ENCODE results near the gene CD200R1L. TPM values are rescaled to one million over a fixed set of nuclear protein-coding genes. Genes with fewer than 3 reads are reported as not detected.

The CD200R1L gene
- total and polyA plus RNA-seq, 2 of the 4 experiments (the other 2 are of a cell fraction), result not detected

GRCh38 chr3:112802338-112802737 lies 44.3 kb downstream of the CD200R1L start:
- H2AFZ ChIP-seq (replicated peaks; ENCODE audit: low read length, poor library complexity), result no peak overlapping the region
- H4K91ac ChIP-seq (ENCODE audit: insufficient read depth, low read depth, low read length), result no peak overlapping the region
- no peak for ATAC-seq (ENCODE audit: low read depth)
- in situ Hi-C loops (cut with MboI; ENCODE audit: low sequenced_read_pairs), result no loop called here
- DNase-seq, result no peak
- H3K4me2 ChIP-seq (ENCODE audit: low read depth, low read length), result no peak overlapping the region
- H3K27me3 ChIP-seq (ENCODE audit: control insufficient read depth, insufficient read depth, low read length), result no peaks in the 10 kb centered on the region
- H3K18ac ChIP-seq (ENCODE audit: low read depth, low read length), result no peak overlapping the region
- no peak for TF ChIP-seq FOS (IDR thresholded peaks at IDR 0.05; ENCODE audit: low read depth, low read length)
- no peak for TF ChIP-seq MAZ (IDR thresholded peaks at IDR 0.05; ENCODE audit: borderline replicate concordance, low read depth, low read length)
- no peak for TF ChIP-seq CEBPB (IDR thresholded peaks at IDR 0.05; ENCODE audit: low read depth, low read length)
- no peak for TF ChIP-seq RCOR1 (IDR thresholded peaks at IDR 0.05; ENCODE audit: insufficient replicate concordance, low read length)
- no peak for TF ChIP-seq RFX5 (IDR thresholded peaks at IDR 0.05; ENCODE audit: low read depth, low read length)
- no peak for TF ChIP-seq RAD21 (IDR thresholded peaks at IDR 0.05; ENCODE audit: low read length)
- TF ChIP-seq CHD1 (IDR thresholded peaks at IDR 0.05; ENCODE audit: low read depth, low read length), result no peak
- TF ChIP-seq, protein P1, sequence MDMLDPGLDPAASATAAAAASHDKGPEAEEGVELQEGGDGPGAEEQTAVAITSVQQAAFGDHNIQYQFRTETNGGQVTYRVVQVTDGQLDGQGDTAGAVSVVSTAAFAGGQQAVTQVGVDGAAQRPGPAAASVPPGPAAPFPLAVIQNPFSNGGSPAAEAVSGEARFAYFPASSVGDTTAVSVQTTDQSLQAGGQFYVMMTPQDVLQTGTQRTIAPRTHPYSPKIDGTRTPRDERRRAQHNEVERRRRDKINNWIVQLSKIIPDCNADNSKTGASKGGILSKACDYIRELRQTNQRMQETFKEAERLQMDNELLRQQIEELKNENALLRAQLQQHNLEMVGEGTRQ (IDR thresholded peaks at IDR 0.05; ENCODE audit: low read depth, low read length), result no peak
- no peak for TF ChIP-seq NFE2L2 (IDR thresholded peaks at IDR 0.05; ENCODE audit: low read depth, low read length)
- no peak for TF ChIP-seq POLR2A (IDR thresholded peaks at IDR 0.05; ENCODE audit: low read depth, low read length)
- TF ChIP-seq SMC3 (IDR thresholded peaks at IDR 0.05; ENCODE audit: low read depth, low read length), result no peak
- TF ChIP-seq MAFK (IDR thresholded peaks at IDR 0.05; ENCODE audit: low read depth, low read length), result no peak
- TF ChIP-seq, protein P2, sequence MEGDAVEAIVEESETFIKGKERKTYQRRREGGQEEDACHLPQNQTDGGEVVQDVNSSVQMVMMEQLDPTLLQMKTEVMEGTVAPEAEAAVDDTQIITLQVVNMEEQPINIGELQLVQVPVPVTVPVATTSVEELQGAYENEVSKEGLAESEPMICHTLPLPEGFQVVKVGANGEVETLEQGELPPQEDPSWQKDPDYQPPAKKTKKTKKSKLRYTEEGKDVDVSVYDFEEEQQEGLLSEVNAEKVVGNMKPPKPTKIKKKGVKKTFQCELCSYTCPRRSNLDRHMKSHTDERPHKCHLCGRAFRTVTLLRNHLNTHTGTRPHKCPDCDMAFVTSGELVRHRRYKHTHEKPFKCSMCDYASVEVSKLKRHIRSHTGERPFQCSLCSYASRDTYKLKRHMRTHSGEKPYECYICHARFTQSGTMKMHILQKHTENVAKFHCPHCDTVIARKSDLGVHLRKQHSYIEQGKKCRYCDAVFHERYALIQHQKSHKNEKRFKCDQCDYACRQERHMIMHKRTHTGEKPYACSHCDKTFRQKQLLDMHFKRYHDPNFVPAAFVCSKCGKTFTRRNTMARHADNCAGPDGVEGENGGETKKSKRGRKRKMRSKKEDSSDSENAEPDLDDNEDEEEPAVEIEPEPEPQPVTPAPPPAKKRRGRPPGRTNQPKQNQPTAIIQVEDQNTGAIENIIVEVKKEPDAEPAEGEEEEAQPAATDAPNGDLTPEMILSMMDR (conservative IDR thresholded peaks at IDR 0.05; ENCODE audit: low read depth, low read length), result no peak
- no peak for TF ChIP-seq MXI1 (IDR thresholded peaks at IDR 0.05; ENCODE audit: borderline replicate concordance, low read depth, low read length)
- no peak for TF ChIP-seq BHLHE40 (IDR thresholded peaks at IDR 0.05; ENCODE audit: low read depth, low read length)
- TF ChIP-seq, protein P3, sequence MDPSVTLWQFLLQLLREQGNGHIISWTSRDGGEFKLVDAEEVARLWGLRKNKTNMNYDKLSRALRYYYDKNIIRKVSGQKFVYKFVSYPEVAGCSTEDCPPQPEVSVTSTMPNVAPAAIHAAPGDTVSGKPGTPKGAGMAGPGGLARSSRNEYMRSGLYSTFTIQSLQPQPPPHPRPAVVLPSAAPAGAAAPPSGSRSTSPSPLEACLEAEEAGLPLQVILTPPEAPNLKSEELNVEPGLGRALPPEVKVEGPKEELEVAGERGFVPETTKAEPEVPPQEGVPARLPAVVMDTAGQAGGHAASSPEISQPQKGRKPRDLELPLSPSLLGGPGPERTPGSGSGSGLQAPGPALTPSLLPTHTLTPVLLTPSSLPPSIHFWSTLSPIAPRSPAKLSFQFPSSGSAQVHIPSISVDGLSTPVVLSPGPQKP (IDR thresholded peaks at IDR 0.05; ENCODE audit: borderline replicate concordance, low read depth, low read length), result no peak
- no peak overlapping the region for H3K4me3 ChIP-seq (ENCODE audit: insufficient read depth, low read depth, low read length)
- CTCF ChIA-PET, result no interaction called here
- H4K5ac ChIP-seq (ENCODE audit: low read depth, low read length), result no peak overlapping the region
- H3K4ac ChIP-seq (ENCODE audit: low read depth, low read length), result no peak overlapping the region
- H4K8ac ChIP-seq (ENCODE audit: low read depth in 2 of 2, low read length in 2 of 2), result no peak overlapping the region
- no TSS peak for BruUV-seq (replicated peaks)
- POLR2A ChIA-PET (ENCODE audit: unreplicated experiment), result no interaction called here
- dilution Hi-C loops (cut with HindIII; ENCODE audit: low sequenced_read_pairs, unreplicated experiment), result no loop called here
- H3K79me1 ChIP-seq (ENCODE audit: low read depth in 1 of 2, low read length in 2 of 2), result no peaks in the 10 kb centered on the region
- no peak overlapping the region for H3K14ac ChIP-seq (replicated peaks; ENCODE audit: low read depth, low read length)
- H2BK5ac ChIP-seq (ENCODE audit: low read depth, low read length, poor library complexity, severe bottlenecking), result no peak overlapping the region
- peaks cover 2% of the 10 kb centered on the region; the same call in 1 of the 2 replicates for H3K9me3 ChIP-seq (ENCODE audit: control insufficient read depth, insufficient read depth, low read length)
- no peak overlapping the region for H2BK120ac ChIP-seq (ENCODE audit: low read depth, low read length)
- no peak overlapping the region for H2AK5ac ChIP-seq (ENCODE audit: low read depth, low read length)
- no peak overlapping the region for H3K23ac ChIP-seq (ENCODE audit: low read depth, low read length)
- no peaks in the 10 kb centered on the region; the same call in 1 of the 2 replicates for H3K9me1 ChIP-seq (ENCODE audit: insufficient read depth, low read length)
- no peak overlapping the region for H2BK20ac ChIP-seq (ENCODE audit: low read depth, low read length)
- no peak overlapping the region for H3K27ac ChIP-seq (ENCODE audit: insufficient read depth, low read length)
- no peaks in the 10 kb centered on the region for H4K20me1 ChIP-seq (ENCODE audit: insufficient read depth, low read length)
- no peak overlapping the region for H2AK9ac ChIP-seq (replicated peaks; ENCODE audit: low read depth, low read length, poor library complexity)
- H3K36me3 ChIP-seq (ENCODE audit: control insufficient read depth, insufficient read depth, low read length), result no peaks in the 10 kb centered on the region
- intact Hi-C loops (cut with micrococcal nuclease), result no loop called here
- H3K9ac ChIP-seq (ENCODE audit: low read depth, low read length), result no peak overlapping the region
- H3K4me1 ChIP-seq (ENCODE audit: control insufficient read depth, insufficient read depth, low read length), result peaks cover 3% of the 10 kb centered on the region; the same call in 1 of the 2 replicates
- no peak overlapping the region for H3K56ac ChIP-seq (ENCODE audit: extremely low read depth, insufficient read depth, low read length)
- H2BK15ac ChIP-seq (ENCODE audit: low read depth, low read length), result no peak overlapping the region
